Activated CD8-positive, alpha-beta T cell treated with anti-CD3 and anti-CD28 coated beads for 36 hours (primary cell): ENCODE data around the gene GIMAP7. TPM values are rescaled to one million over a fixed set of nuclear protein-coding genes. Genes with fewer than 3 reads are reported as not detected.
"Not testable (repeated sequence)": the region's sequence is repeated elsewhere in the genome, so short reads cannot be mapped to it uniquely, and the experiment has no call there.

ENCODE experiments used
- ATAC-seq: fragments of 200-7000 bp; cut with Tn5 transposase; one replicate; pipeline ENCODE4 v1.10.0; 2021; ENCODE audit warnings: mild to moderate bottlenecking, moderate library complexity
- CTCF ChIA-PET: fragments of 350-600 bp; sonication (Branson Sonifier 250); formaldehyde crosslinking; loops from one replicate; lab custom pipeline; 2021; ENCODE audit warnings: antibody characterized with exemption; lab: Charles Lee
- POLR2A ChIA-PET: fragments of 350-600 bp; sonication (Branson Sonifier 250); formaldehyde crosslinking; loops from one replicate; lab custom pipeline; 2021; ENCODE audit warnings: antibody characterized with exemption; lab: Charles Lee
- DNase-seq: peaks from one replicate; pipeline ENCODE4 v3.0.0-alpha.2; 2020
- H3K27ac Mint-ChIP-seq: one replicate; pipeline ENCODE4 v1.8.0; 2021; ENCODE audit warnings: mild to moderate bottlenecking, mixed read lengths
- H3K27me3 Mint-ChIP-seq: one replicate; pipeline ENCODE4 v1.8.0; 2021; ENCODE audit warnings: mixed read lengths
- H3K36me3 Mint-ChIP-seq: one replicate; pipeline ENCODE4 v1.8.0; 2021; ENCODE audit warnings: low read depth, mixed read lengths
- H3K4me1 Mint-ChIP-seq: one replicate; pipeline ENCODE4 v1.8.0; 2021; ENCODE audit warnings: low read depth, mixed read lengths
- H3K4me3 Mint-ChIP-seq: one replicate; pipeline ENCODE4 v1.8.0; 2021; ENCODE audit warnings: mild to moderate bottlenecking, moderate library complexity, mixed read lengths
- H3K9me3 Mint-ChIP-seq: one replicate; pipeline ENCODE4 v1.8.0; 2021; ENCODE audit warnings: mixed read lengths
- CTCF ChIP-seq: fragments of 200-600 bp; IDR thresholded peaks from one replicate; pipeline ENCODE4 v1.8.0; 2022; ENCODE audit warnings: antibody characterized with exemption, mild to moderate bottlenecking
- intact Hi-C: fragments of 100-400 bp; cut with micrococcal nuclease; formaldehyde crosslinking; loops from one replicate; pipeline ENCODE4 v1.10.0; 2022
- total RNA-seq, 2 experiments: library from RNA; stranded (reverse); gene quantifications; one replicate each; pipeline ENCODE4 v1.2.3, GENCODE V29; 2021

The GIMAP7 gene
- total RNA-seq, 2 experiments from 2014 or later, result 29.0 to 29.5 TPM

- H3K4me1 Mint-ChIP-seq, result peaks cover 54% of the 10 kb centered on the region
- no peak overlapping the region for H3K27ac Mint-ChIP-seq
- H3K36me3 Mint-ChIP-seq, result peaks cover 8% of the 10 kb centered on the region
- CTCF ChIA-PET, result interaction anchor here (1.3 kb wide), 1 partner anchor 39 kb away, joined by 3 read pairs; no protein-coding TSS in a partner anchor
- no peak for TF ChIP-seq CTCF
- no peak overlapping the region for H3K4me3 Mint-ChIP-seq
- ATAC-seq (peak; percentile 28), DNase-seq (no peak)
- POLR2A ChIA-PET, result interaction anchor here (0.6 kb wide), 1 partner anchor 327 kb away, joined by 3 read pairs; no protein-coding TSS in a partner anchor
- intact Hi-C loops, result loop anchor here (5.0 kb wide), 1 partner anchor 35 kb away; the partner anchor contains the start of gene GIMAP8
- H3K9me3 Mint-ChIP-seq, result peaks cover 15% of the 10 kb centered on the region
- H3K27me3 Mint-ChIP-seq, result no peaks in the 10 kb centered on the region
Measured at GRCh38 chr7:150487625-150488024, 27.0 kb upstream of the GIMAP7 start.

DNA sequence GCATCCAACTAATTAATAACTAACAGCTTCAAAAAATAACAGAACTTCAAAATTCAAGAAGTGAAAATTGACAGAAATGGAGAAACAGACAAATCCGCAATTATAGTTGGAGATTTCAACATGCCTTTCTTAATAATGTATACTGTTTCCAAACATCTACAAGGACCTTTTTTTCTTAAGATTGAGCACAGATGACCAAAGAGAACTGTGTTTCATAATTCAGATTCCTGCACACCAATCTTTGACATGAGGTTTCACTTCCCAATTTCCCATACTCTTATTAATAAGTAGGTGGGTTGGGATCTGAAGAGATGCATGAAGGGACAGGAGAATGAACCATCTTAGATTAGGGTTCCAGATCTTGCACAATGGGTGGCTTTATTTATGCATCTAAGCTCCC, 24.9 kb upstream of the GIMAP7 start:
- Mint-ChIP-seq H3K9me3 (peaks cover 16% of the 10 kb centered on the region), H3K27me3 (no peaks in the 10 kb centered on the region), H3K4me1 (peaks cover 32% of the 10 kb centered on the region), H3K4me3 (no peak overlapping the region), H3K27ac (no peak overlapping the region), H3K36me3 (peaks cover 8% of the 10 kb centered on the region)
- ChIA-PET POLR2A (no interaction called here), CTCF (no interaction called here)
- DNase-seq (no peak), ATAC-seq (no peak)
- no peak for TF ChIP-seq CTCF
- intact Hi-C loops, result loop anchor here (5.0 kb wide), 1 partner anchor 37 kb away; the partner anchor contains the start of gene GIMAP8

- Mint-ChIP-seq H3K9me3 (peaks cover 21% of the 10 kb centered on the region), H3K4me1 (peaks cover 19% of the 10 kb centered on the region)
- ATAC-seq, DNase-seq, POLR2A ChIA-PET, H3K27ac Mint-ChIP-seq, CTCF ChIA-PET, intact Hi-C loops, H3K27me3 Mint-ChIP-seq, H3K4me3 Mint-ChIP-seq, H3K36me3 Mint-ChIP-seq: not testable (repeated sequence)
Measured at GRCh38 chr7:150493442-150493841, 21.2 kb upstream of the GIMAP7 start.

GRCh38 chr7:150502519-150502918, 12.2 kb upstream of the GIMAP7 start:
- H3K4me1 Mint-ChIP-seq, result peaks cover 68% of the 10 kb centered on the region
- TF ChIP-seq CTCF, result no peak
- POLR2A ChIA-PET, result interaction anchor here (0.6 to 4.1 kb wide), 5 partner anchors 12 to 235 kb away, joined by 3 to 36 read pairs (median 6); partner anchors contain the start of genes GIMAP2, GIMAP5, GIMAP7 and GIMAP8

DNA sequence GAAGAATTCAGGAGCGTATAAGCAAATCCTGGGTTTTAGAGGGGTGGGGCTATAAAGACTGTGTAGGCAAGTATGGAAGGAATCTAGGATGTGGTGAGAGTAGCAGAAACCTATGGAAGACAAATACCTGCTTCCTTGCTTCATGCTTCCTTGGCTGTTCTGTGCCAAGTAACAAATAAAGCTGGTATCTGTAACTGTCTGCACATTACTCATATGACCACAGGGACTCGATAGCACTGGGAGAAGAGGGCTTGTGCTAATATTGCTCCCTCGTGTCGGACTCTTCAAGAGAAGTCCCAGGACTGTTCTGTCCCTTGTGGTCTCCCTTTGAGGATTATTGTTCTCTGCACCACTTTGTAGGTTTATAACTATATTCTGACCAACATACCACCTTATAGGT, 11.5 kb upstream of the GIMAP7 start:
- H3K36me3 Mint-ChIP-seq, result peaks cover 33% of the 10 kb centered on the region
- POLR2A ChIA-PET, result interaction anchor here (1.7 to 4.1 kb wide), 3 partner anchors 12 to 235 kb away, joined by 6 to 36 read pairs (median 14); partner anchors contain the start of genes GIMAP5, GIMAP7 and GIMAP8

More at GRCh38 chr7:150502519-150502918, 12.2 kb upstream of the GIMAP7 start:
- DNase-seq (peak; percentile 70), ATAC-seq (peak; percentile 75)
- CTCF ChIA-PET, result interaction anchor here (1.0 to 2.0 kb wide), 9 partner anchors 9 to 229 kb away, joined by 3 to 12 read pairs (median 4); partner anchors contain the start of genes GIMAP7 and GIMAP8
- Mint-ChIP-seq H3K9me3 (peaks cover 27% of the 10 kb centered on the region), H3K36me3 (peaks cover 33% of the 10 kb centered on the region), H3K4me3 (peak overlapping the region; percentile 4), H3K27me3 (no peaks in the 10 kb centered on the region), H3K27ac (peak overlapping the region; percentile 92)
- intact Hi-C loops, result no loop called here

More for the DNA sequence above, 11.5 kb upstream of the GIMAP7 start:
- intact Hi-C loops, result no loop called here
- peak overlapping the region; percentile 92 for H3K27ac Mint-ChIP-seq
- CTCF ChIA-PET, result interaction anchor here (1.1 to 2.0 kb wide), 6 partner anchors 8 to 228 kb away, joined by 3 to 12 read pairs (median 6); partner anchors contain the start of genes GIMAP7 and GIMAP8
- ATAC-seq (no peak), DNase-seq (no peak)
- peaks cover 71% of the 10 kb centered on the region for H3K4me1 Mint-ChIP-seq
- TF ChIP-seq CTCF, result no peak
- no peaks in the 10 kb centered on the region for H3K27me3 Mint-ChIP-seq
- H3K4me3 Mint-ChIP-seq, result peak overlapping the region; percentile 17
- H3K9me3 Mint-ChIP-seq, result peaks cover 25% of the 10 kb centered on the region
